NCI-H2227 (cell line): Measurements from ENCODE around the gene WDR64.
"Not testable (repeated sequence)": the region's sequence is repeated elsewhere in the genome, so short reads cannot be mapped to it uniquely, and the experiment has no call there.

Experiments
- DNase-seq: peaks from one replicate; lab custom pipeline; 2025; ENCODE audit not compliant: unreplicated experiment; lab: John Stamatoyannopoulos, UW

WDR64 gene

DNA sequence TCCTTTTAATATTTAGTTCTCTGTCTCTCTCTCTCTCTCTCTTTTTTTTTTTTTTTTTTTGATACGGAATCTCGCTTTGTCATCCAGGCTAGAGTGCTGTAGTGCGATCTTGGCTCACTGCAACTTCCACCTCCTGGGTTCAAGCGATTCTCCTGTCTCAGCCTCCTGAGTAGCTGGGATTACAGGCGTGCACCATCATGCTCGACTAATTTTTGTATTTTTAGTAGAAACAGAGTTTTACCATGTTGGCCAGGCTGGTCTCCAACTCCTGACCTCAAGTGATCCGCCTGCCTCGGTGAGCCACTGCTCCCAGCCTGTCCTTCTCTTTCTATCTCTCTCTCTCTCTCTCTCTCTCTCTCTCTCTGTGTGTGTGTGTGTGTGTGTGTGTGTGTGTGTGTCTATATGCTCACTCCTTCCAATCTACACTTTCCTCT, 83.4 kb downstream of the WDR64 start:
- not testable (repeated sequence) for DNase-seq

DNA sequence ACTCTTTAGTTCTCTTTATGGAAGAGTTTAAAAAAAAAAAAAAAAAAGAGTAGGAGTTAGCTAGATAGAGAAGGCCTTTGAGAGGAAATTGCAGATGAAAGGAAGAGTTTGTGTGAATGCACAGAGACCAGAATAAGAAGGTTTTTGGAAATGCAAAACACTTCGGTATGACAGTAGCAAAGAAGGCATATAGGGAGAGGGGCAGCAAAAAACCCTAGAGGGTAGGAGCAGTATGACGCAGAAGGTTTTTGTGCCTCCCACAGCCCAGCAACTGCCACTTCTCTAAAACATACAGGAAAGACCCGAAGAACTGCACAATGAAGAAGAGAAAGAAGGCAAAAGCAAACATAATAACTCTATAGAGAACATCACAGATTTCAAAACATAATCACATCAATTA, 84.3 kb downstream of the WDR64 start:
- no peak for DNase-seq

DNA sequence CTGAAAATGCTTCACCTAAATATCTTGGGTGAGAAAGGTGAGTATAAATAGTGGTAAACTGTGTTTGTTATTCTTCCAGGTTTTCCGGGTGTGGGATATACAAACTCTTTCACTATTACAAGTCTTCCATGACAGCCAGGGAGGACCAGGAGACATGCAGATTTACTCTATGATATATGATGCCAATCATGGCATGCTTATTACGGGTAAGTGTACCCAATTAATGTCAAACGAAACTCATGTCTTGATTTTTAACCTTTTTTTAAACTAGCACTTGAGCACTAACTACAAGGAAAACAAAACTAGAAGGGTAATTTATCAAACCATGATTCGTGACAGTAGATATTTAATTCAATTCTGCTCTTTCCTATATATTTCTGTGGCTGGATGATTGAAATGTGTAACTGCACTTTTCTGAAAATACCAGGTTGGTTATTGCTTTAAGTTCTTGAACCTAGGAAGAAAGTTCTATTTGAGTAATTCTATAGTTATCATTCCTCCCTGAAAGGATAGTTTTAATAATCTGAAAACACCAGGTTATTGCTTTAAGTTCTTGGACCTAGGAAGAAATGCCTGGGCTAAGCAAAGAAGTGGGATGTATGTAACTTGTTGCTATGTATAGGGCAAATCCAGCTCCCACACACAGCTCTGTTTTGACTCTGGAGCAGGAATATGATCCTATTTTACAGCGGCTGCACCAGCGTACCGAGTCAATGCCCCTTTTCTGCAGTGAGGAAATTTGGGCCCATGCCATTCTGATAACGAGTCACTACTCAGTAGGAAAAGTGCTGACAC, 86.4 kb downstream of the WDR64 start:
- DNase-seq = no peak

DNA sequence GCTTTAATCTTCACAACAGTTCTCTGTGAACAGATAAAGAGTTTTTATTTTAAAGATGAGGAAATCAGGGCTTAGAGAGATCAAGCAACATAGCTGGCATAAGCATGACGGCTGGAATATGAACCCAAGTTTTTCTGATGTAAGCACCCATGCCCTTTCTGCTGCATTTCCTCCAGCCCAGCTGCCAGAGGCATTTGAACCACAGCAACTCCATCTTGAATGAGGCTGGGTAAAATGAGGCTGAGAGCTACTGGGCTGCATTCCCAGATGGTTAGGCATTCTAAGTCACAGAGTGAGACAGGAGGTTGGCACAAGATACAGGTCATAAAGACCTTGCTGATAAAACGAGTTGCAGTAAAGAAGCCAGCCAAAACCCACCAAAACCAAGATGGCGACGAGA, 90.0 kb downstream of the WDR64 start:
- DNase-seq = no peak

DNA sequence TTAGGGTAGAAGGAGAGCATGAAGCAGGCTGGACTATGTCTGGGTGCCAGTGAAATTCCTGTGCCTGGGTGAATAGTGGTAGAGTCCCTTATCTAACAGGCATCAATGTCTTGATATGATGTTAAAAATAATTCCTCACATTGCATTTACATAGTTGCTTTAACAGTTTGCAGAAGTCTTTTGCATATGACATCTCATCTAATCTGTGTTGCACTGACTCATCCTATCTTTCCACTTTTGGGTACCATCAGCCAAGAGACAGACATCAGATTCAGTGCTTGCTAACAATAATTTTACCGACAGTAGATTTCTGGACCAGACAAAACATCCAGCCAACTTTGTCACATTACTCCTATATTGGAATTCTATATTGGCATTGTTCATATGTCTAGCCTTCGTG, 92.5 kb downstream of the WDR64 start:
- DNase-seq = no peak

DNA sequence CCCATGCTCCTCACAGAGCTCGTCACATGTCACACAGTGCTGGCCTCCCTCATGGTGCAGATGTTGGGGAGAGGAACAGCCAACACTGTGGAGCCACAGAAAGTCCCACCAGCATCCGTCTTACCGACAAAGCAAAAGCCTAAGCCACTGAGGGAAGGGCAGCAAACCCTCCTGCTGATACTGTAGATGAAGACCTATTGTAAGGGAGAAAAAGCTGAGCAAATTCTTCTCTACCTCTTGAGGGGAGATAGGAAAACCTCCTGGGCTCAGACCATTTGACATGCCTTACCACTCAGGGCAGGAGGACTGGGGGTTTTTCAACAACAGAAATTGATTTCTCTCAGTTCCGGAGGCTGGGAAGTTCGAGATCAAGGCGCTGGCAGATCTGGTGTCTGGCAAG, 95.9 kb downstream of the WDR64 start:
- no peak for DNase-seq

DNA sequence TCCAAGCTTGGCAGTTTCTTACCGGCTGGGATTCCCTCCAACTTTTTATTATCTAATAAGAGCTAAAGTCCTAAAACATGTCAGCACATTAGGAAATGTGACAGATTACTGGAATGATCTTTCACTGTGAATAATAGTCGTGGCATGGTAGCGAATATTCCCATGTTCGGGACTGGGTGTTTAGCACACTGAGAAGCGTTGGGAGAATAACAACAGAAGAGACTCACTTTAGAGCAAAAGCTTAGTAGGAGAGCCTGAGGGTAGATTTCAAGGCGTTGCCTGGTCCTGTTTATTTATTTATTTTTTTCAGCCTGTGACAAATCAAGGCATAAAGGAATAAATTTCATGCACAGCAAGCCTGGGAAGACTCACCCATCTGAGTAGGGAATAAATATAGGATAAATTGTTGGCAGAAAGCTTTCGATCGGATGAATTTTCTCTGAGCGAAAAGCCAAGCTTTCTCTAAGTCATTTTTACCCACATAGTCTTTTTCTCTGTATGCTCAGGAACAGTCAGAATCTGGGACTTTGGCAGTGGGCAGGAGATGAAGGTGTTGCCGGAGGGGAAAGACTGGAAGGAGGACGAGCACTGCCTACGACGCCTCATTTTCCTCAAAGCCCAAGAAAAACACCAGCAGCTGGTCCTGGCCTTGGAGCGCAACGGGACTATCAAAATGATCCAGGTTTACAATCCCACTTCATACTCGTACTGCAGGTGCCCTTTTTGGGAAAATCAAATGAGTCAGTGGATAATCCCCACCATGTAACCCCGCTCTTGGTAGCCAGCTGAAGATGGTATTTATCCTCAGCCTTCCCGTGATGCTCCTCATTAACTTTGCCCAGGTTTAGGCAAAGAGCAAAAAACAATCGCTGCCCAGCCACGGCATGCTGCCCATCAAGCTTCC, 97.2 kb downstream of the WDR64 start:
- DNase-seq = peak; percentile 26

DNA sequence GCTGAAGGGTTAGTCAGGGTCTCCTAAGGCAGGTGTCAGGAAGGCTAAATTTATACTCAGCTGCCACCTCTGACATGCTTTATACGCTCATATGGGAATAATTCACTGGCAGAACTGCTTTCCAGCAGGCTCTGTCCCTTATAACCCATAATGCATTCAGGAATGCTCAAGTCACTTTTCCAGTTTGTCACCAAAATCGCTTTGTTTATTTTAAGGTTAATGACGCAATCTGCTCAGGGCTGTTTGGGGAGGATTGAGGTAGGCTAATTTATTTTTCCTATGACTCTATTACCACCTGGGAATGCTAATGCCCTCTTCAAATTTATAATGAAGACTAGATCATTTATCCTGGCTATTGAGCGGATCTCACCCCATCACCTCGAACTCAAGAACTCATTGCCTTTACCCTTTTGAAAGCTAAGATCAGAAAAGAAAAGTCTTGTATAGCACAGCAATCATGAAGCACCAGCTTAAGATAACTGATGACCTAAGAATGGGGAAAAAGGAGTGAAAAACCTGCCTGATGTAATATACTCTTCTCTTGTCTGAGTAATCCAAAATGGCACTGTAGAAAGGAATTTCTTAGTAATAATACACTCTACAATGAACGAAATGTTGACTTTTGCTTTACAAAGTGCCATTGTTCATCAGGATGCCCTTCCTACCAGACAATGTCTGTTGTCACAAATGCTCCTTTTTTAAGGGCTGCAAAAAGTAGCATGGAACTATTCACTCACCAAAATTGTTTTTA, 98.0 kb downstream of the WDR64 start:
- DNase-seq = no peak

DNA sequence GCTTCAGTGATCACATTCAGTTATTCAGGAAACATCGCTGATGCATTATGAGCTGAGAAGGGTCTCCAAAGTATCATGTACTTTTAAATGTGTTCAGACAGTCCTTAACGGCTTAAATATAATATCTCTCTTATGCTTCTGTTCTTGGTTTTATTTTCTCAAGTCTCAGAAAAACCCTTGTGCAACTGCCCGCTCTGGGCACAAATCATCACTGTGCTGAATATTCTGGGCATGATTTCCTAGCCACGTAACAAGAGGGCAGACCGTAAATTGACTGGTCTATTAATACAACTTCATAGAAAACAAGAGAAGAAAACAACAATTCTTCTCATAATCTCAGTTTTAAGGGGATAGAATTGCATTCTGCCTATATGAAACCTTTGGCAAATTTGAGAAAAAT, 99.4 kb downstream of the WDR64 start:
- no peak for DNase-seq

DNA sequence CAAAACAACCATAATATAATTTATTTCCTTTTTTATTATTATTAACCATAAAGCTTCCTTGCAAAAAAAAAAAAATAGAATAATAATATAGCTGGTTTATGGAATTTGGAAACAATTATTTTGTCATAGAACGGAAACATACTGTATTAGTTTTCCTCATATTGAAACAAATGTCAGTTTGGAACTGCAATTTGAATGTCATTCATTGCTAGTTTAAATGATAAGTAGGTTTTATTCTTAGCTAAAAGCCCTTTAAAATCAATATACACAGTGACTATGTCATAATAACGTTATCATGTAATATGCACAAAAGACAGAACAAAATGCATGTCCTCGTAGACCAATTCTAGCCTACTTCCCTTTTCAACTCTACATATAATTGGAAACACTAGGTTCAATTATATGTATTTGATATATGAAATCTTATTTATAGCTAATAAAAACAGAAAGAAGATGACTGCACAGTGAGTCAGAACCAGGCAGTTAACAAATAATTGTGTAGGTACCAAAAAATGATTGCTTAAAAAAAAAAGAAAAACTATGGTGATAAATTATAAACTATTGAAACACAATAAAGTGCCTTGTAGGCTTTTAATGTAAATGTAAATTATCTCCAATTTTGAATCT, 110.7 kb downstream of the WDR64 start:
- no peak for DNase-seq

DNA sequence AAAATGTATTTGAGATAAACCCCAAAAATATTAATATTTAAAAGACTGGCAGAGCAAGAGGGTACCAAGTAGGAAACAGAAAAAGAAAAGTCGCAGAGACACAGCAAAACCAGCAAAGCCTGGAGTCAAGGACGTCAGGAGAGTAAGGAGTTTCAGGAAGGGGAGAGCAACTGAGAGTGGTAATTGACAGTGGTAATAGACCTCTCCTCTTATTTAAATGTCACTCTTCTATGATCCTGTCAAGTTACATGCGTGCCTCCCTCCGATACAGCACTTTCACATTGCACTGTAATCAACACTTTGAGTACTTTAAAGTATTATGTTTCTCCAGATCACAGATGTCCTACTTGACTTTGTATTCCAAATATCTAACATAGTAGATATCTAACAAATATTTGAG, 113.3 kb downstream of the WDR64 start:
- no peak for DNase-seq

DNA sequence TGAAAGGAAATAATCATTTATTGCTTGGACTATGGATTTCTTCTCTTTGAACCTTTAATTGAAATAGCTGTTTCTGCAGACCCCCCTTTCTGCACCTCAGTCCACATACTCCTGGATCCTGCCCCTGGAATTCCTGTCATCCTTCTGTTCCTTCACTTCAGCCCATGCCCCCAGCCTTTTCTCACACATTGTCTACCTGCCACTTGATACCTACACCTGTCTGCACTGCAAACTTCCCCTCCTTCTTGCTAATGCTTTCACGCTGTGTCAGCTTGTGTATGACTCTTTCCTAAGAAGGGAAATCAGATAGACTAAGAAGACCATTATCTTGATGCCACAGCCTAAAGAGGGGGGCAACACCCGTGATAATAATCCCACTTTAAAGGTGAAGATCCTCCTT, 115.7 kb downstream of the WDR64 start:
- DNase-seq = no peak

DNA sequence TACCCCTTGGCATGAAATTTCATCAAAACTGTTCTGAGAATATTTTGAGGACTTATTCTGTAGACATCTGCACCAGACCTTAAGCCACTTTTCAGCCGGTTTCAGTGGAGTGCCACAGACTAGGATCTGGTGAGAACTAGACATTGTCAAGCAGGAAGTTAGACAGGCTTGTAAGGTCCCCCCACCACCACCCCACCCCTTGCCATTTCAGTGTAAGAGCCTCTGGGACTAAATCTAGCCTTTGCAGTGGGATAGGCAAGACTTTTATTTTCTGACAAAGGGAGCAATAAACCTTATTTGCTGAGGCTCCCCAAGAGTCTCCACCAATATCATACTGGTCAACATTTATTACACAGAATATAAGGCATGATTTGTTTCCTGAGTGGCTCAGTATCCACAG, 118.0 kb downstream of the WDR64 start:
- DNase-seq = no peak

DNA sequence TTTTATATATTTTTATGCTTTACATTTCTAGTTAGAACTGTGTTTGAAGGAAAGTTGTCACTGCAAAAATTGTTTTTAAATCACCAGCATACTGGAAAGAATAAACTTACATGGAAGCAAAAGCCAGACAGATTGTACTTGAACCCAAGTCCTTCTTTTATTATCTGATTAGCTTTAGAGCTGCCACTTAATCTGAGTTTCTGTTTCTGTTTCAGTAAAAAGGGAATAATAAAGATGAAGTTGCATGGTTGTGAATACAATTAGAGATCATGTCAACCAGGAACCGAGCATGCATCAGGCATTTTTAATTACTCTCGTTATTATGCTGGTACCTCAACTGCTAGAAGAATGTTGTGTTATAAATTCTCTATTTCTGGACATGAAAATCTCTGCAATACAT, 119.0 kb downstream of the WDR64 start:
- no peak for DNase-seq

DNA sequence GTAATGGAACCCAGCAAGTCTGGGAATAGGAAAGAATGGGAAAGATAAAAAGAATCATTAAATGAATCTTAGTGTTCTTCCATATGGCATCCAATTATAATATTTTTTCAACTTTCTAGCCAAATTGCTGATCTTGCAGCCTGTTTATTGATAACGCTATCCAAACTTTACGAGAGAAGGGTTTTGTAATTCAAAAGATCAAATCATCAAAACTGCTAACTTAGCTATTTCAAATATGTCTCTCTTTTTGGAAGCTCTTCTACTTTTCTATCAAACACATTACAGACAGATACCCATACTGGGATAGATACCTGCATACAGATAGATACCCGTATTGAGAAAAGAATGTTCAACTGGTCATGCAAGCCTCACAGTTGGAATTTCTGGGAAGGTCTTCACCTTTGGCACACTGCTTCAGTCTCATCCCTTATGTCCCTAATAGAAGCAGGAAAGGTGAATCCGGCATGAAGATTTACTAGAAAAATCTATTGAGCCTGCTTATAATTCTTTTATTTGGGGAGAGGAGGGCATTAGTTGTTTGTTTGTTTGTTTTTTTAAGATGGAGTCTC, 120.9 kb downstream of the WDR64 start:
- no peak for DNase-seq

DNA sequence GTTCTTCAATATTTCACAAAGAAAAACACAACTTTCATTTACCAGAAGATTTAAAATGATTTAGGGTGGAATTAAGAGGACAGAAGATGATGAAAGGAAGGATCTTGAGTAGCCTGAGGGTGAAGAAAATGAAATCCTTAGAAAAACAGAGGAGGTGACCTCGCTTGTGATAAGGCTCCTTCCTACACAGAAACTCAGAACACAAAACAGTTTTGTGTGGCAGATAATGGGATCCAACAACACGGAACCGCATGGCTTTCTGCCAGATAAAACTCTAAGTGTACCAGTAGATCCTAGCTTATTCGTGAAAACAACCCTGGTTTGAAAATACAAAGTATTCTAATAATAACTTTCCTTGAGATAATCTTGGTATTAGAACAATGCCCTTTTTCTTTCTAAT, 121.9 kb downstream of the WDR64 start:
- DNase-seq = no peak

DNA sequence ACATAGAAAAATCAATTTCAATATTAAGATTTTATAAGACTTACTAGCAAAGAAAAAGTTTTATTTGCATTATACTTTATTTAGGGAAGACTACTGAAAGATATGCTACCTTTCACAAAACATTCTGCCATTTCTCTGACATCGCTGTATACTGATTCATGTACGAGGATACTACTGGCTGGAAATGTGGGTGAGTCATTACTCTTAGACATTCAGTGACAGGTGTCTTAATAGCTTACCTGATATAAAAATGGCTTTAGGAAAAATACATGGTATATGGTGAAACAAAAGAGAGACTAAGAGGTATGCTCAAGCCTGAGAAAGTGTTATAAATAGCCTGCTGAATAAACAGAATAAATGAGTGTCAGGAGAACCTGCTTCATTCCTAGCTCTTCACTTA, 122.9 kb downstream of the WDR64 start:
- no peak for DNase-seq

DNA sequence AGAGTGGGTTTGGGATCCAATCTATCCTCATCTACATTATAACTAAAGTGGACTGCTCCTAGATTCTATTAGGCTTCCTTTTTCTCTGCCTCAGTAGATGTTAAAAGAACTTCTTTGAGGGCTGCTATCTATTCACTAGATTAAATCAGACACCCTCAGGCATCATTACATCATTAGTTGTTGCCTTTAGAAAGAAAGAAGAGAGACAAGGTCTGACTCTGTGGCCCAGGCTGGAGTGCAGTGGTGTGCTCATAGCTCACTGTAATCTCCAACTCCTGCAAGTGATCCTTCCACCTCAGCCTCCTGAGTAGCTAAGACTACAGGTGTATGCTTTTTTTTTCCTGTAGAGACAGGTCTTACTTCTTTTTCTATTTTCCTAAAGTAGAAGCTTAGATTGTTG, 124.8 kb downstream of the WDR64 start:
- DNase-seq = no peak

DNA sequence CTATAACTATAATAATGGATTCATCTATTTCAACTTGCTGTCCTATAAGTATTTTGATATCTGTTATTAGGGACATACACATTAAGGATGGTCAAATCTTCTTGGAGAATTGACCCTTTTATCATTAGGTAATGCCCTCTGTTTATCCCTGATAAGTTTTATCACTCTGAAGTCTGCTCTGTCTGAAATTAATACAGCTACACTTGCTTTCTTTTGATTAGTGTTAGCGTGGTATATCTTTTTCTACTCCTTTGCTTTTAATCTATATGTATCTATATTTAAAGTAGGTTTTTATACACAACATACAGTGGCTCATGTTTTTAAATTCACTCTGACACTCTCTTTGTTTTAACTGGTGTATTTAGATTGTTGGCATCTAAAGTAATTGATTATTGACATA, 126.0 kb downstream of the WDR64 start:
- no peak for DNase-seq

DNA sequence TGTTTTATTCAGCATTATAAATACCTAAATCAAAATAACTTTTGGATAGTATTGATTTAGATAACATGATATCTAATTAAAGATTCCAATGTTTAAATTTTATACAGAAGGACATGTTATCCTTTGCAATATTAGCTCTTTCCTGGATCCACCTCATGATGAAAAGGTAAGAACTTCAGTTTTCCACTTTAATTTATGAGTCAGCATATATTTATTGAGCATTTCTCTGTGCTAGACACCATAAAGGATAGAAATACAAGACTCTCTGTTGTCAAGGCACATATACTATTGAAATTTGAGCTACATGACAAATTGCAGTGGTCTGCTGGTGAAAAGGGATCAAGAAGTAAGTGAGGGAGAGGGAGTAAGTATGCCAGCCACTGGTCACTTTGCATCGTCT, 127.8 kb downstream of the WDR64 start:
- DNase-seq = no peak

DNA sequence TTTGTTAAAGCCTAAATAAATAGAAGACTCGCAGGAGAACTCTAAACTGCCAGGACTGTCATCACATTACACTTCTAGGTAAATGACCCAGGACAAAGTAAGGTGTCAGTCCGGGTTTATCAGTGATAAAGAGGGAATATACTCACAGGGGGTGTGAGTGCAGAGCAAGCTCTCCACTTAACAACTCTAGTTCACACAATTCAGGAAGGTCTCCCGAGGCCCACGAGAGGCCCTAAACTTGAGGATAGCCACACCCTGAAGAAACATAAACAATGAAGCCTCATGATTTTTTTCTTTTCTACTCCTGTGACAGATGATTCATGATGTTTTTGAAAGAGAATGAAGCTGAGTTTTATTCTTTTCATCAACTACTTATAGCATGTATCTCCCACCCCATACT, 130.3 kb downstream of the WDR64 start:
- DNase-seq = no peak
